ENCODE data around the gene MUC15. TPM values are rescaled to one million over a fixed set of nuclear protein-coding genes. Genes with fewer than 3 reads are reported as not detected.

Gene MUC15
- total and polyA plus RNA-seq, 2 of the 8 experiments (the other 6 are each of a cell fraction or from before 2014, with no cell fraction given): not detected

- no peak for TF ChIP-seq ATF2 (IDR thresholded peaks at IDR 0.05; ENCODE audit: low read length)
- no peak for TF ChIP-seq TEAD4 (IDR thresholded peaks at IDR 0.05; ENCODE audit: low read depth, low read length)
Observed at GRCh38 chr11:26512196-26512595, 59.9 kb downstream of the MUC15 start (continued).
